ENCODE measurements around the gene B3GALNT2. TPM values are rescaled to one million over a fixed set of nuclear protein-coding genes. Genes with fewer than 3 reads are reported as not detected.
"Not testable (repeated sequence)": the region's sequence is repeated elsewhere in the genome, so short reads cannot be mapped to it uniquely, and the experiment has no call there.

Gene B3GALNT2
- polyA plus RNA-seq, 3 donors = 8.9 to 11.8 (median 10.4) TPM

DNA sequence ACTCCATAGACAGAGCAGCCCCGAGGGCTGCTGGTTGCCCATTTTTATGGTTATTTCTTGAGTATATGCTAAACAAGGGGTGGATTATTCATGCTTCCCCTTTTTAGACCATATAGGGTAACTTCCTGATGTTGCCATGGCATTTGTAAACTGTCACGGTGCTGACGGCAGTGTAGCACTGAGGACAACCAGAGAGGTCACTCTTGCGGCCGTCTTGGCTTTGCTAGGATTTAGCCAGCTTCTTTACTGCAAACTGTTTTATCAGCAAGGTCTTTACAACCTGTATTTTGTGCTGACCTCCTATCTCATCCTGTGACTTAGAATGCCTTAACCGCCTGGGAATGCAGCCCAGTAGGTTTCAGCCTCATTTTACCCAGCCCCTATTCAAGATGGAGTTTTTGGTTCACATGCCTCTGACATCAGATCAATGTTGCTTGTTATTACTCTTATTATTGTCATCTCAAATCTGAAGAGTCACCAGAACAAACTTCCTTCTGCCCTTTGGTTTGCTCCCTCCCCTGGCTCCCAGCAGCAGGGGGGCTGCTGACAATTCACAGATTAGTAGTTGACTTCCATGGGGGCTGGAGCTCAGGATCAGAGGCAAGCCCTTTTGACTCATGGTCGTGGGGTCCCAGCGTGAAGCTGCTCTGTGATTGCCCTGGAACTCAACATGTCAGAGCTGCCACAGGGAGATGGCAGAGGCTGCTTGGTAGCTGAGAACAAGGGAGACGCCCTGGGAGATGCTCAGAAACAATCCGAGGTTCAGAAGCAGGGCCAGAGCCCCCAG, 42.3 kb upstream of the B3GALNT2 start:
- H3K9me3 Mint-ChIP-seq; H3K4me1 ChIP-seq (ENCODE audit: control insufficient read depth in 1 of 2, insufficient read depth in 2 of 2, low read length in 2 of 2); H3K27me3 Mint-ChIP-seq (ENCODE audit: low read depth in 3 of 3); intact Hi-C loops (cut with micrococcal nuclease); H3K27ac ChIP-seq (ENCODE audit: low read depth in 1 of 2, low read length in 2 of 2); H4K20me1 ChIP-seq (ENCODE audit: insufficient read depth, low read length); H3K36me3 Mint-ChIP-seq; H3K36me3 ChIP-seq (replicated peaks in 1 of 2; ENCODE audit: control insufficient read depth in 1 of 2, insufficient read depth in 2 of 2, low read length in 2 of 2); H3K9me3 ChIP-seq (replicated peaks in 1 of 2; ENCODE audit: control insufficient read depth in 1 of 2, insufficient read depth in 1 of 2, low read length in 2 of 2); H3K9ac ChIP-seq (ENCODE audit: insufficient read depth, low read length, poor library complexity, severe bottlenecking); H3K27me3 ChIP-seq (ENCODE audit: control insufficient read depth in 2 of 2, insufficient read depth in 2 of 2, low read length in 2 of 2); H3K4me2 ChIP-seq (replicated peaks; ENCODE audit: extremely low read depth, low read length, poor library complexity, severe bottlenecking); H3K4me1 Mint-ChIP-seq; H3K4me3 ChIP-seq (replicated peaks in 1 of 3; ENCODE audit: low read depth in 2 of 3, low read length in 3 of 3); H3K4me3 Mint-ChIP-seq; H3K79me2 ChIP-seq (ENCODE audit: insufficient read depth, low read length); H2AFZ ChIP-seq (ENCODE audit: insufficient read depth, low read depth, low read length, poor library complexity, severe bottlenecking): not testable (repeated sequence)
- peak overlapping the region in 5 of 7 donors; percentile 46 to 73 (median 51) for H3K27ac Mint-ChIP-seq
- peak; percentile 70 to 80 (median 76) for DNase-seq
- 65% methylated on average over 9 of the region's 10 CpGs for WGBS (ENCODE audit: insufficient coverage)
- TF ChIP-seq, protein P1, sequence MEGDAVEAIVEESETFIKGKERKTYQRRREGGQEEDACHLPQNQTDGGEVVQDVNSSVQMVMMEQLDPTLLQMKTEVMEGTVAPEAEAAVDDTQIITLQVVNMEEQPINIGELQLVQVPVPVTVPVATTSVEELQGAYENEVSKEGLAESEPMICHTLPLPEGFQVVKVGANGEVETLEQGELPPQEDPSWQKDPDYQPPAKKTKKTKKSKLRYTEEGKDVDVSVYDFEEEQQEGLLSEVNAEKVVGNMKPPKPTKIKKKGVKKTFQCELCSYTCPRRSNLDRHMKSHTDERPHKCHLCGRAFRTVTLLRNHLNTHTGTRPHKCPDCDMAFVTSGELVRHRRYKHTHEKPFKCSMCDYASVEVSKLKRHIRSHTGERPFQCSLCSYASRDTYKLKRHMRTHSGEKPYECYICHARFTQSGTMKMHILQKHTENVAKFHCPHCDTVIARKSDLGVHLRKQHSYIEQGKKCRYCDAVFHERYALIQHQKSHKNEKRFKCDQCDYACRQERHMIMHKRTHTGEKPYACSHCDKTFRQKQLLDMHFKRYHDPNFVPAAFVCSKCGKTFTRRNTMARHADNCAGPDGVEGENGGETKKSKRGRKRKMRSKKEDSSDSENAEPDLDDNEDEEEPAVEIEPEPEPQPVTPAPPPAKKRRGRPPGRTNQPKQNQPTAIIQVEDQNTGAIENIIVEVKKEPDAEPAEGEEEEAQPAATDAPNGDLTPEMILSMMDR (IDR thresholded peaks at IDR 0.05) = peak; percentile 56

DNA sequence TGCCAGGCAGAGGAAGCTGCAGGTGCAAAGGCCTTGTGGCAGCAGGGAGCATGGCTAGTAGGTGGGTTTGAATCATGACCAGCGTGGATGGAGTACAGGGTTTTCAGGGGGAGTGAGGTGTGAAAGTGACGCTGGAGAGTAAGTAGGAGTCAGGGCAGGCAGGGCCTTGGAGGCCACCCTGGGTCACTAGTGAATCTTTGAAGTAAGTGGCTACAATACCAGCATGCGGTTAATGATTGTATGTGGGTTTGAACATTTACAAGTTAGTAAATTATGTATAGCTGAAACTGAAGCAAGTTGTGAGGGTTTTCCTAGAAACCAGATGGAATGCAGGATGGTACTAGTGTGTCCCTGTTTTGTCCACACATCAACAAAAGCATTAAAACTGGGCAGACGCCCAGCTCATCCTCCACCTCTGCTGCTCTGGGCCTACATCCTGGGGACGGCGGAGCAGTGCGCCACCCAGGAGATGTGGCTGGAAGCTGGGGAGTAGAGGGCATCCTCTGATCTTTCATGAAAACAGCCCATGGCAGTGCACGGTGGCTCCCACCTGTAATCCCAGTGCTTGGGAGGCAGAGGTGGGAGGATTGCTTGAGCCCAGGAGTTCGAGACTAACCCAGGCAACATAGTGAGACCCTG, 41.2 kb upstream of the B3GALNT2 start:
- Mint-ChIP-seq H3K27ac (peak overlapping the region in 2 of 7 donors; percentile 25 to 67), H3K9me3 (no peaks in the 10 kb centered on the region), H3K27me3 (ENCODE audit: low read depth in 3 of 3) (peaks cover 2 to 3% (median 3%) of the 10 kb centered on the region in 3 donors), H3K4me1 (peaks cover 9% of the 10 kb centered on the region), H3K36me3 (no peaks in the 10 kb centered on the region), H3K4me3 (no peak overlapping the region)
- DNase-seq = no peak
- Histone ChIP-seq H3K4me1 (ENCODE audit: control insufficient read depth in 1 of 2, insufficient read depth in 2 of 2, low read length in 2 of 2) (peaks cover 3 to 4% of the 10 kb centered on the region in 2 donors), H3K79me2 (ENCODE audit: insufficient read depth, low read length) (no peaks in the 10 kb centered on the region), H2AFZ (ENCODE audit: insufficient read depth, low read depth, low read length, poor library complexity, severe bottlenecking) (no peak overlapping the region), H3K4me2 (replicated peaks; ENCODE audit: extremely low read depth, low read length, poor library complexity, severe bottlenecking) (no peak overlapping the region), H3K36me3 (replicated peaks in 1 of 2; ENCODE audit: control insufficient read depth in 1 of 2, insufficient read depth in 2 of 2, low read length in 2 of 2) (no peaks in the 10 kb centered on the region), H4K20me1 (ENCODE audit: insufficient read depth, low read length) (no peaks in the 10 kb centered on the region), H3K27me3 (ENCODE audit: control insufficient read depth in 2 of 2, insufficient read depth in 2 of 2, low read length in 2 of 2) (no peaks in the 10 kb centered on the region), H3K9ac (ENCODE audit: insufficient read depth, low read length, poor library complexity, severe bottlenecking) (no peak overlapping the region), H3K9me3 (replicated peaks in 1 of 2; ENCODE audit: control insufficient read depth in 1 of 2, insufficient read depth in 1 of 2, low read length in 2 of 2) (no peaks in the 10 kb centered on the region), H3K4me3 (replicated peaks in 1 of 3; ENCODE audit: low read depth in 2 of 3, low read length in 3 of 3) (no peak overlapping the region), H3K27ac (ENCODE audit: low read depth in 1 of 2, low read length in 2 of 2) (no peak overlapping the region)
- intact Hi-C loops (cut with micrococcal nuclease) = no loop called here
- TF ChIP-seq, protein P1 (IDR thresholded peaks at IDR 0.05) = no peak
- 100% methylated on average over 4 of the region's 9 CpGs for WGBS (ENCODE audit: insufficient coverage)

DNA sequence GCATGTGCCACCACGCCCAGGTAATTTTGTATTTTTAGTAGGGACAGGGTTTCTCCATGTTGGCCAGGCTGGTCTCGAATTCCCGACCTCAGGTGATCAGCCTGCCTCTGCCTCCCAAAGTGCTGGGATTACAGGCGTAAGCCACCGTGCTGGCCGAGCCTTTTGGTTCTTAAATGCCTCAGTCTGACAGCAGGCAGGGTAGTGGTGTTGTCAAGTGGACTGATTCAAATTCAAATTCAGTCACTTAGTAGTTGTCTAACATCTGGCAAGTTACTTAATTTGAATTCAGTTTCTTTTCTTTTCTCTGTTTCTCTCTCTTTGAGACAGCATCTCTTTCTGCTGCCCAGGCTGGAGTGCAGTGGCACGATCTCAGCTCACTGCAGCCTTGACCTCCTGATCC, 38.6 kb upstream of the B3GALNT2 start:
- H3K9me3 ChIP-seq (replicated peaks in 1 of 2; ENCODE audit: control insufficient read depth in 1 of 2, insufficient read depth in 1 of 2, low read length in 2 of 2); H2AFZ ChIP-seq (ENCODE audit: insufficient read depth, low read depth, low read length, poor library complexity, severe bottlenecking); H3K4me3 Mint-ChIP-seq; H3K36me3 Mint-ChIP-seq; H3K79me2 ChIP-seq (ENCODE audit: insufficient read depth, low read length); H3K27ac Mint-ChIP-seq; H3K27me3 ChIP-seq (ENCODE audit: control insufficient read depth in 2 of 2, insufficient read depth in 2 of 2, low read length in 2 of 2); H3K9me3 Mint-ChIP-seq; DNase-seq; H3K27ac ChIP-seq (ENCODE audit: low read depth in 1 of 2, low read length in 2 of 2); H3K4me1 Mint-ChIP-seq; H3K9ac ChIP-seq (ENCODE audit: insufficient read depth, low read length, poor library complexity, severe bottlenecking); H3K27me3 Mint-ChIP-seq (ENCODE audit: low read depth in 3 of 3); intact Hi-C loops (cut with micrococcal nuclease); H4K20me1 ChIP-seq (ENCODE audit: insufficient read depth, low read length); H3K4me1 ChIP-seq (ENCODE audit: control insufficient read depth in 1 of 2, insufficient read depth in 2 of 2, low read length in 2 of 2); H3K4me2 ChIP-seq (replicated peaks; ENCODE audit: extremely low read depth, low read length, poor library complexity, severe bottlenecking); H3K36me3 ChIP-seq (replicated peaks in 1 of 2; ENCODE audit: control insufficient read depth in 1 of 2, insufficient read depth in 2 of 2, low read length in 2 of 2); H3K4me3 ChIP-seq (replicated peaks in 1 of 3; ENCODE audit: low read depth in 2 of 3, low read length in 3 of 3): not testable (repeated sequence)
- WGBS (ENCODE audit: insufficient coverage) = 77% methylated on average over 5 of the region's 7 CpGs

All from CD14-positive monocyte (primary cell).